G401 (cell line): ENCODE measurements around the gene GALNT18. TPM values are rescaled to one million over a fixed set of nuclear protein-coding genes. Genes with fewer than 3 reads are reported as not detected.
"Not testable (repeated sequence)": the region's sequence is repeated elsewhere in the genome, so short reads cannot be mapped to it uniquely, and the experiment has no call there.

ENCODE experiments used
- DNase-seq: peaks from one replicate; pipeline ENCODE4 v3.0.0-alpha.2; 2015; ENCODE audit warnings: low spot score
- in situ Hi-C: cut with HindIII; loops from 2 replicates; pipeline ENCODE4 v1.10.0; 2016; ENCODE audit warnings: low sequenced_read_pairs, mixed read lengths
- total RNA-seq: library from RNA; depleted of rRNA; stranded (reverse); fragments of >200 nt; shearing (Covaris generic); gene quantifications from 2 replicates; pipeline ENCODE4 v1.2.3, GENCODE V29; 2014

GALNT18 gene
- total RNA-seq, 1 experiment from 2014 or later = not detected

DNA sequence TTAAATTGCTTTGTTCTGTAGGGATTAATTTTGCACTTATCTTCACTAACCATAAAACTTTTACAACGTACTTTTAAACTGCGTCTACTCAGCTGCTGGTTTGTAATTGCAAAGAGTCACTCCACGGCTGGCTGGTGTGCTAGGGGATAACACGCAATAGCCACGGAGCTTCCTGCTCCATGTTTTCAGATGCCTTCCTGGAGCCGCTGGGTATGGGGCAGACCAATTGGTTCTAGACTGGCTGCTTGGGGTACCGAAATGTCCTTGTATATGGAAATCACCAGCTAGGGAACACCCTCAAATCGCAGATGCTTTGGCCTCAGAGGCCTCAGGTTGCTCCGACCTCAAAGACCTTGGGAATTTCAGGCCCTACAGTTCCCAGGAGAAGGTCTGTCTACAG is 265.0 kb downstream of the GALNT18 start:
- DNase-seq = no peak
- in situ Hi-C loops = no loop called here

GRCh38 chr11:11352878-11353277 is 268.9 kb downstream of the GALNT18 start, which contains the start of gene CSNK2A3:
CSNK2A3 (minus strand) TSS chr11:11353250; CDS start chr11:11353119, 131 bp downstream.
- in situ Hi-C loops, DNase-seq: not testable (repeated sequence)

GRCh38 chr11:11351851-11352250 is 270.0 kb downstream of the GALNT18 start:
- in situ Hi-C loops, DNase-seq: not testable (repeated sequence)

DNA sequence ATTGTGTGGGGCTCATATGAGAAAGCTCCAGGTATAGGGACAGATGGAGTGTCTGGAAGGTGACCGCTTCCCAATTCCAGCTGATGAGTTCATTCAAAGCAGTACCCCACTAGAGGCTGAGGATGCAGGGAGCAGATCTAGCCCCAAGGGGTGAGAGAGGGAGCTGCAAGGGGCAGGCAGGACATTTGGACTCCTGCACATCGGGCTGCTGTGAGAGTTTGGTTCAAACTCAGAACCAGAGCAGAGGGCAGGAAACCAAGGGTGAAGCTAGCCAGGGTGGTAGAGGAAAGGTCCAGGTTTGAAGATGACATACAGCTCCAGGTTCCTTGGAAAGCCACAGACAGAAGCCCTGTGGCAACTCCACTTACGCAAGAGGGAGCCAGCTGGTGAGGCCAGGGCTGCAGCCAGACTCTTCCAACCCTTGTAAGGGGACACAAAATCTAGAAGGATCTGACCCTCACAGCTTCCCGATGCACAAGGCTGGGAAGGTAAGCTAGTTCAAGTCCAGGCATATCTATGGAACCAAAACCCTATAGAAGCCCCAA is 270.7 kb downstream of the GALNT18 start:
- DNase-seq = no peak
- in situ Hi-C loops = no loop called here

DNA sequence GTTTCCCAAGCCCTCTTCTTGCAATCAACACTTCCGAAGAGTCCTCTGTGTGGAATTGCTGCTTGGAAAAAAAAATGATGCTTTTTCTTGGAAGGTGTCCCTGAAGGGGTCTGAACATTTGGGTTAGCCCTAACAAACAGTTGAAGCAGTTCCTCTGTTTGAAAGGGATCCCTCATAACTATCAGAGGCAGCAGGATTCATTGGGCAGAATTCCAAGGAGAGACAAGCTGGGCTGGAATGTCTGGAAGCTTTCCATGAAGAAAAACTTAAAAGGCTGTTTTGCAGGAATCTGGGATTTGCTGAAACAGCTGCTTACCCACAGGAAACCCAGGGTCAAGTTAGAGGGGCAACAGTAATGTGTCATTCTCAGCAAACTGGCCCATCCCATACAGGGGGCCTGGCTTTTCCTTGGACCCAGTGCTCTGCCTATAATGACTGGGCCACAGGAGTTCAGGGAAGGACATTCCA is 271.9 kb downstream of the GALNT18 start:
- in situ Hi-C loops = no loop called here
- DNase-seq = peak; percentile 41

- DNase-seq = no peak
- in situ Hi-C loops = no loop called here
Measured at GRCh38 chr11:11349106-11349825, 272.5 kb downstream of the GALNT18 start.

GRCh38 chr11:11348303-11348702 is 273.5 kb downstream of the GALNT18 start:
- DNase-seq = no peak
- in situ Hi-C loops = no loop called here

GRCh38 chr11:11347592-11347991 is 274.2 kb downstream of the GALNT18 start:
- in situ Hi-C loops = no loop called here
- peak; percentile 55 for DNase-seq

- DNase-seq = no peak
- in situ Hi-C loops = no loop called here
Measured at GRCh38 chr11:11346303-11346702, 275.5 kb downstream of the GALNT18 start.

DNA sequence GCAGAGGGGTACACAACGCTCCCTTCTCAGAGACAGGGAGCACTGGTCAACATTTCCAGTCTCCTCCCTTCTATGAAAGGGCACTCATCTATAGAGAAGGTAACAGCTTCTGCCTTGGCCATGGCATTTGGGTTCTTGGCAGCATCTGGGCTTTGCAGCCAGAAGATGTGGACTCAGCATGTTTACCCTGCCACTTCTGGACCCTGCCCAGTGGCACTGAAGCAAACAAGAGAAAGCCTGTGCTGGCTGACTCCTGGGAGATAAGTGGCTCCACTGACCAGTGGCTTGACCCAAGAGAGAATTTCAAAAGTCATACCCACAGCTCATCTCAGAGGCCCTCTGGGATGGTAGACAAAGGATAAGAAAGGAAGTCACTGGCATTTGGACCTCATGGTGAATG is 276.7 kb downstream of the GALNT18 start:
- DNase-seq = no peak
- in situ Hi-C loops = no loop called here

DNA sequence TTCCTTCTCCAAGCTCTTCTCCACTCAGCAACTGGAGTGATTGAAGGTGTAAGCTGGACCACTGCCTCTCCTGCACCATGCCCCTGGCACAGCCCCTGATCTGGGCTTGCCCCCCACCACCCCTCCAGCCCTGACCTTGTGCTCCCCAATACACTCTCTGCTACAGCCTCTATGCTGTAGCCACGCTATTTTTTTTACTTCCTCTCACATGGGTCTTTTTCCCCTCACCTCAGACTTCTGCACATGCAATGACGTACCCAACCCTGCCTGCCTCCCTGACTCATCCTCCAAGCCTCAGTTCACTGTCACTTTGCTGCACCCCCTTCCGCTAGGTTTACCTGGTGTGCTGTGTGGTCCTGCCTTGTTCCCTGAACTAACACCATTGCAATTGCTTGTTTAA is 277.8 kb downstream of the GALNT18 start:
- DNase-seq = no peak
- in situ Hi-C loops = no loop called here

- in situ Hi-C loops = no loop called here
- no peak for DNase-seq
Measured at GRCh38 chr11:11338304-11338703, 283.5 kb downstream of the GALNT18 start.

DNA sequence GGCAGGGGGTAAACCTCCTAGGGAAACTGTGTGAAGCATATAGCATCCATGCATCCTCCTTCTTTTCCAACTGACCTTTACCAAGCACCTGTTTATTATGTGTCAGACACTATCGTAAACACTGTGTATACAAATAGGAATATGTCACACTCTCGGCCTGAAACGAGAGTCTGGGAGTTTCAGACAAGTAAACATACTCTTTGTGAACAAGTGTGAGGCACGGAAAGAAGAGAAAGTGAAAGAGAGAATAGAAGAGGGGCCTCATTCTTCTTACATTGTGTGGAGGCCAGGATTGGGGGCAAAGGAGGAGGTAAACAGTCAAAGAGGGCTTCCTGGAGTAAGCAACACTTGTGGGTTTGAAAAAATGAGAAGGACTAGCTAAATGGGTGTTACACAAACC is 285.1 kb downstream of the GALNT18 start:
- in situ Hi-C loops = no loop called here
- no peak for DNase-seq

DNA sequence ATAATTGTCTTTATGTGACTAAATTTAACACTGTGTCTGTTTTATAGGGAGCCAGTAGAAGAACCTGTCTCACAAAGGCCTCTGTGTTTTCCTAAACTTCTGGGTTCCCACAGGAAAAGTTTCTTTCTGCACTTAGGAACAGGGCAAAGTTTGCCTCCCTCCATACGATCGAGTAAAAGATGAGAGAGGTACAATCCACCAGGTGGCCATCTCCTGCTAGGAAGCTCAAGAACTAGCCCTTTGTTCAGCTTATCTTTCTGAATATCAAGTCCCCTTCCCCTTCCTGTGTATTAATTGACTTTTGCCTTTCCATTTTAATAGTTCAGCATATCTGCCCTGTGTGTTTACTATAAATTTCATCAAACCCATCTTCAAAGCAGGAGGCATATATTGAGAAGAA is 286.8 kb downstream of the GALNT18 start:
- no peak for DNase-seq
- in situ Hi-C loops = no loop called here

GRCh38 chr11:11334607-11335006 is 287.2 kb downstream of the GALNT18 start:
- in situ Hi-C loops = no loop called here
- DNase-seq = no peak

GRCh38 chr11:11332141-11332710 is 289.6 kb downstream of the GALNT18 start:
- no peak for DNase-seq
- in situ Hi-C loops = no loop called here

DNA sequence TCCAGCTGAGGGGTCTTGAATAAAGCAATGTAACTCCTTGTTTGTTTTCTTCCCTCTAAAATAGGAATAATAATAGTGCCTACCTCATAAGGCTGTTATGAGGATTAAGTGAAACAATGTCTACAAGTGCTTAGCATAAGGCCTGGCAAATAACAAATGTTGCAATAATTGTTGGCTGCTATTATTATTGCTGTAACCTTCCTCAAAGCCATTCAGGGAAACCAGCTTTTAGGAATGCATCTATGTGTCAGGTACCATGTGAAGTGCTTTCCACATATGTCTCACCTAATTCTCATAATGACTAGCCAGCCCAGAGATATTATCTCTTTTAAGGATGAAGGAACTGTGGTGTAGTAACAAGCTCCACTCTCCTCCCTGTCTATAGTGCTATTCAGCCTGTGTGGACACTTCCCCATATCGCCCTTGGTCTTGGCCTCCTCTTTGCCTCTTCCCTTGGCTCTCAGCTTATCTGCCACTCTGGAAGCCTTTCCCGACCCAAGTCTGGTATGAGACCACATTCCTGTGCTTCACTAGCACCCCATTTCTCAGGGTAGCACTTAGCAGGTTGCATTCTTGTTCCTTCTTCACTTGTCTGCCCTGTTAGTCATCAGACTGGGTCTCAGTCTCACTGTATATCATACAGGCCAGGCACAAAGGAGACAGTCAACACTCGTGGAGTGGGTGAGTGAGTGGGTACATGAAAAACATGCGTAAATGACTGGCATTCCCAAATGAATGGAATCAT is 292.6 kb downstream of the GALNT18 start:
- no peak for DNase-seq
- in situ Hi-C loops = no loop called here

- in situ Hi-C loops = no loop called here
- DNase-seq = no peak
Measured at GRCh38 chr11:11324090-11324489, 297.7 kb downstream of the GALNT18 start.

- no peak for DNase-seq
- in situ Hi-C loops = no loop called here
Measured at GRCh38 chr11:11322101-11322500, 299.7 kb downstream of the GALNT18 start.

DNA sequence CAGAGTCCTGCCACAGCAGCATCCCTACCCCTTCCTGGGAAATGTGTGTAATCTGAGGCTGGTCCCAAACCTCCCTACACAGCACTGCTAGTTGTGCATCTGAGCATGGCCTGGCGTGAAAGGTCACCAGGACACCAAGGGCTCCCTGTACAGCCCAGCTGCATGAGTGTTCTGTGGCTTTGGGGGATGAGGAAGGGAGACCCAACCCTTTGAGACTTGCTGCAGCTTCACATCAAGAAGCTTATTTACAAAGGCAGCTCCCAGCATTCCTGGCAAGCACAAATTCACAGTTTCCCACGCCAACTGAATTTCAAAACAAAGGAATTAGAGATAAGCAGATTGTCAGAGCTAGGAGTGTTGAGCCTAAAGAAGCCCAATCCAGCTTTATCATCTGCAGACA is 301.0 kb downstream of the GALNT18 start:
- no peak for DNase-seq
- in situ Hi-C loops = no loop called here
